HepG2 (cell line): ENCODE results near the gene COMMD10. TPM values are rescaled to one million over a fixed set of nuclear protein-coding genes. Genes with fewer than 3 reads are reported as not detected.

Experiments used
- ATAC-seq: fragments of 200-7000 bp; cut with Tn5 transposase; 3 replicates; pipeline ENCODE4 v1.9.1; 2020; ENCODE audit warnings: mild to moderate bottlenecking, moderate library complexity
- BruUV-seq: library from RNA; stranded (reverse); fragments of 400-500 nt; replicated peaks from 2 replicates; lab custom pipeline; 2021; lab: Mats Ljungman, UMichigan
- CTCF ChIA-PET: fragments of 300-600 bp; formaldehyde crosslinking; extraction: SDS; loops from one replicate; lab custom pipeline; 2021; ENCODE audit warnings: low total read pairs, inconsistent platforms, low intra/inter-chr PET ratio; lab: Yijun Ruan, JAX
- POLR2A ChIA-PET: fragments of 350-600 bp; sonication (Branson Sonifier 250); formaldehyde crosslinking; loops from one replicate; lab custom pipeline; 2020; ENCODE audit warnings: antibody characterized with exemption, inconsistent platforms; lab: Yijun Ruan, JAX
- DNase-seq: peaks from one replicate; pipeline ENCODE4 v3.0.0-alpha.2; 2015; ENCODE audit warnings: low spot score
- FAIRE-seq: peaks from 3 replicates; lab custom pipeline; 2011; peaks lifted over from hg19 to GRCh38; lab: Jason Lieb, UNC
- H2AFZ ChIP-seq: one replicate; pipeline ENCODE4 v1.6.1; 2011; ENCODE audit warnings: low read length, inconsistent platforms
- H3K27ac ChIP-seq: fragments of 300-600 bp; 3 replicates; pipeline ENCODE4 v1.8.0; 2011; ENCODE audit warnings: mixed run types, mild to moderate bottlenecking, mixed read lengths, low read length, inconsistent platforms; ENCODE audit not compliant: insufficient read depth; ENCODE audit errors: extremely low read length
- H3K27me3 ChIP-seq, 2 experiments: fragments of 200-600 bp in 1 of 2; 2 replicates in 1 of 2; 3 replicates in 1 of 2; pipeline versions ENCODE4 v1.6.0 to v1.8.0; 2011; ENCODE audit warnings: low read length in 2 of 2, mild to moderate bottlenecking in 2 of 2, moderate library complexity in 2 of 2, inconsistent platforms in 1 of 2; ENCODE audit not compliant: insufficient read depth in 2 of 2, control insufficient read depth in 1 of 2
- H3K36me3 ChIP-seq, 2 experiments: fragments of 200-600 bp in 1 of 2; replicated peaks in 1 of 2; 2 replicates in 1 of 2; 3 replicates in 1 of 2; pipeline versions ENCODE4 v1.5.1 to v1.8.0; 2011; ENCODE audit warnings: low read length in 2 of 2, inconsistent platforms in 1 of 2; ENCODE audit not compliant: insufficient read depth in 2 of 2, control insufficient read depth in 1 of 2
- H3K4me1 ChIP-seq: 2 replicates; pipeline ENCODE4 v1.5.1; 2012; ENCODE audit warnings: low read length, inconsistent platforms; ENCODE audit not compliant: insufficient read depth
- H3K4me2 ChIP-seq: 2 replicates; pipeline ENCODE4 v1.6.0; 2011; ENCODE audit warnings: low read depth, low read length, inconsistent platforms
- H3K4me3 ChIP-seq, 3 experiments: fragments of 200-600 bp in 1 of 3; sonication (generic), shearing (Covaris generic) in 1 of 3; replicated peaks in 1 of 3; 2 replicates each; pipeline ENCODE4 v1.5.1; 2011 to 2016; ENCODE audit warnings: low read length in 3 of 3, inconsistent platforms in 2 of 3, low read depth in 2 of 3, mild to moderate bottlenecking in 2 of 3, control low read depth in 1 of 3, mixed read lengths in 1 of 3; ENCODE audit not compliant: insufficient read depth in 1 of 3
- H3K79me2 ChIP-seq: one replicate; pipeline ENCODE4 v1.6.1; 2011; ENCODE audit warnings: low read length, inconsistent platforms; ENCODE audit not compliant: insufficient read depth
- H3K9ac ChIP-seq: 2 replicates; pipeline ENCODE4 v1.6.0; 2011; ENCODE audit warnings: mild to moderate bottlenecking, low read depth, low read length, inconsistent platforms; ENCODE audit not compliant: insufficient read depth
- H3K9me3 ChIP-seq: 2 replicates; pipeline ENCODE4 v1.5.1; 2012; ENCODE audit warnings: mild to moderate bottlenecking, low read length
- H4K20me1 ChIP-seq: 2 replicates; pipeline ENCODE4 v1.6.0; 2011; ENCODE audit warnings: inconsistent platforms, mild to moderate bottlenecking, low read length, moderate library complexity; ENCODE audit not compliant: insufficient read depth
- ATF6 ChIP-seq: sonication (generic); formaldehyde crosslinking; conservative IDR thresholded peaks from 2 replicates; pipeline ENCODE4 v1.4.0; 2020; ENCODE audit warnings: missing genetic modification reagents
- ATM ChIP-seq: fragments of 450-650 bp; IDR thresholded peaks from 2 replicates; pipeline ENCODE4 v1.7.1; 2017; ENCODE audit warnings: mild to moderate bottlenecking, borderline replicate concordance
- DZIP1 ChIP-seq: sonication (generic); formaldehyde crosslinking; IDR thresholded peaks from 2 replicates; pipeline ENCODE4 v1.5.0; 2020; ENCODE audit warnings: mild to moderate bottlenecking, missing genetic modification reagents
- FOXK1 ChIP-seq: sonication (generic); formaldehyde crosslinking; IDR thresholded peaks from 2 replicates; pipeline ENCODE4 v1.4.0; 2020; ENCODE audit warnings: low read depth, missing genetic modification reagents, borderline replicate concordance
- HDAC6 ChIP-seq: fragments of 200-600 bp; sonication (generic); IDR thresholded peaks from 2 replicates; pipeline ENCODE4 v1.7.0; 2017; ENCODE audit warnings: mild to moderate bottlenecking, antibody characterized with exemption, low read length, low read depth
- NCOA5 ChIP-seq: sonication (generic); formaldehyde crosslinking; IDR thresholded peaks from 2 replicates; pipeline ENCODE4 v1.4.0; 2020; ENCODE audit warnings: missing genetic modification reagents
- PREB ChIP-seq: sonication (generic); formaldehyde crosslinking; IDR thresholded peaks from 2 replicates; pipeline ENCODE4 v1.4.0; 2020; ENCODE audit warnings: missing genetic modification reagents
- SP1 ChIP-seq, 2 experiments: fragments of 450-650 bp in 1 of 2; sonication (generic) in 1 of 2; formaldehyde crosslinking in 1 of 2; IDR thresholded peaks; 2 replicates each; pipeline versions ENCODE4 v1.4.0 to v1.6.1; 2016 to 2020; ENCODE audit warnings: missing genetic modification reagents in 1 of 2
- YEATS2 ChIP-seq: sonication (generic); formaldehyde crosslinking; IDR thresholded peaks from 2 replicates; pipeline ENCODE4 v1.4.0; 2020; ENCODE audit warnings: missing genetic modification reagents, borderline replicate concordance
- ZNF512 ChIP-seq: sonication (generic); formaldehyde crosslinking; IDR thresholded peaks from 2 replicates; pipeline ENCODE4 v1.4.0; 2020; ENCODE audit warnings: mild to moderate bottlenecking, missing genetic modification reagents
- ZUFSP ChIP-seq: sonication (generic); formaldehyde crosslinking; IDR thresholded peaks from 2 replicates; pipeline ENCODE4 v1.9.0; 2021; ENCODE audit warnings: missing genetic modification reagents, mild to moderate bottlenecking, borderline replicate concordance
- WGBS: methylation state at CpG from one replicate; pipeline ENCODE4 v1.1.6; 2017; ENCODE audit warnings: low lambda C conversion rate; 5-methylcytosine and 5-hydroxymethylcytosine counted together
- in situ Hi-C: cut with HindIII; loops from 2 replicates; pipeline ENCODE4 v1.10.0; 2017; ENCODE audit warnings: low pct_unique_long_range_greater_than_20kb; ENCODE audit not compliant: extremely low pct_ligation_motif_present
- intact Hi-C: fragments of 100-400 bp; cut with micrococcal nuclease; formaldehyde crosslinking; loops from one replicate; pipeline ENCODE4 v1.10.0; 2022; ENCODE audit not compliant: unreplicated experiment
- polyA plus RNA-seq, 8 experiments: library from polyadenylated mRNA; depleted of rRNA in 3 of 8; stranded (reverse) in 7 of 8; unstranded in 1 of 8; fragments of >200 nt; fragmentation: Illumina TruSeq in 4 of 8; extraction: Trizol in 4 of 8; gene quantifications; 2 replicates each; pipeline versions ENCODE4 v1.2.1 to v1.2.3, GENCODE V29; 2011 to 2016; ENCODE audit warnings: low read depth in 4 of 8, missing spikeins in 1 of 8, mixed read lengths in 1 of 8; ENCODE audit not compliant: insufficient read depth in 1 of 8
- total RNA-seq, 5 experiments: library from RNA; depleted of rRNA; stranded (reverse); fragments of >200 nt; fragmentation: Illumina TruSeq; extraction: Trizol; gene quantifications; 2 replicates each; pipeline ENCODE4 v1.2.3, GENCODE V29; 2016; ENCODE audit warnings: low read depth in 1 of 5

COMMD10 gene
- total and polyA plus RNA-seq, 2 of the 13 experiments (the other 11 are each of a cell fraction or from before 2014, with no cell fraction given): 16.9 to 39.3 TPM

GRCh38 chr5:116133281-116133680, 48.5 kb downstream of the COMMD10 start (continued):
- no peak for TF ChIP-seq DZIP1 (CRISPR knock-in tag)
- TF ChIP-seq ATM: no peak
- no peak for TF ChIP-seq ZNF512 (CRISPR knock-in tag)
- TF ChIP-seq SP1 (IDR thresholded peaks at IDR 0.05): no peak
- TF ChIP-seq SP1 (CRISPR knock-in tag; IDR thresholded peaks at IDR 0.05): no peak

- Histone ChIP-seq H3K4me1 (no peaks in the 10 kb centered on the region), H3K9ac (no peak overlapping the region), H2AFZ (no peak overlapping the region), H3K4me2 (no peak overlapping the region), H3K9me3 (no peaks in the 10 kb centered on the region), H4K20me1 (no peaks in the 10 kb centered on the region; the same call in 1 of the 2 replicates), H3K27ac (no peak overlapping the region), H3K27me3 (no peaks in the 10 kb centered on the region), H3K36me3 (no peaks in the 10 kb centered on the region; a peak in 2 of 5 replicates), H3K79me2 (no peaks in the 10 kb centered on the region), H3K4me3 (no peak overlapping the region)
- ChIA-PET CTCF (no interaction called here), POLR2A (no interaction called here)
- BruUV-seq: no TSS peak
- ATAC-seq (no peak), FAIRE-seq (no peak), DNase-seq (no peak)
- intact Hi-C loops: loop anchor here (5.0 to 10.0 kb wide), 3 partner anchors 422 to 629 kb away; partner anchors contain the start of gene SEMA6A
- WGBS: 95% methylated on average over 5 of the region's 5 CpGs
- in situ Hi-C loops: loop anchor here (25.0 kb wide), 1 partner anchor 802 kb away; no protein-coding TSS in a partner anchor
- TF ChIP-seq ZUFSP (CRISPR knock-in tag): no peak
- TF ChIP-seq YEATS2 (CRISPR knock-in tag): no peak
- no peak for TF ChIP-seq FOXK1 (CRISPR knock-in tag)
- no peak for TF ChIP-seq NCOA5 (CRISPR knock-in tag)
- no peak for TF ChIP-seq ATF6 (CRISPR knock-in tag)
- no peak for TF ChIP-seq PREB (CRISPR knock-in tag)
- TF ChIP-seq HDAC6: no peak
These were observed 50.5 kb downstream of the COMMD10 start for GRCh38 chr5:116135344-116135743.
